GM19438 (cell line): ENCODE results near the gene TEX51.

ENCODE experiments used
- ATAC-seq: cut with Tn5 transposase; IDR thresholded peaks from one replicate; pipeline ENCODE4 v1.9.1; 2021; ENCODE audit warnings: low read depth; ENCODE audit not compliant: unreplicated experiment

TEX51 gene

GRCh38 chr2:126946318-126947102 lies 47.8 kb downstream of the TEX51 start:
- no peak for ATAC-seq

- ATAC-seq, result no peak
These were observed 48.4 kb downstream of the TEX51 start for GRCh38 chr2:126947103-126947429.

GRCh38 chr2:126949775-126950174 lies 51.1 kb downstream of the TEX51 start:
- ATAC-seq, result no peak

GRCh38 chr2:126950504-126950903 lies 51.8 kb downstream of the TEX51 start:
- ATAC-seq, result no peak
